ENCODE data around the gene ADAM15.

The ADAM15 gene

GRCh38 chr1:155026154-155026553 lies 25.0 kb upstream of the ADAM15 start:
- Histone ChIP-seq H3F3A (ENCODE audit: insufficient read depth) (no peaks in the 10 kb centered on the region), H2AFZ (ENCODE audit: low read depth, low read length, severe bottlenecking) (no peak overlapping the region), H3K4me3 (ENCODE audit: insufficient read depth, low read length, poor library complexity, severe bottlenecking) (no peak overlapping the region), H3K9ac (ENCODE audit: low read length) (no peak overlapping the region), H4K20me1 (ENCODE audit: low read depth, low read length) (no peaks in the 10 kb centered on the region), H3K4me2 (ENCODE audit: low read depth, low read length, poor library complexity, severe bottlenecking) (no peak overlapping the region), H3K27me3 (ENCODE audit: low read length) (no peaks in the 10 kb centered on the region), H3K36me3 (ENCODE audit: low read length) (no peaks in the 10 kb centered on the region), H3K9me3 (ENCODE audit: insufficient read depth, low read length) (no peaks in the 10 kb centered on the region), H3K27ac (ENCODE audit: low read depth, low read length) (no peak overlapping the region), H3K9me2 (replicated peaks; ENCODE audit: insufficient read depth, low read length) (no peaks in the 10 kb centered on the region), H3K79me2 (ENCODE audit: insufficient read depth, low read length) (no peaks in the 10 kb centered on the region)
- no peak for TF ChIP-seq EZH2phosphoT487 (conservative IDR thresholded peaks at IDR 0.05; ENCODE audit: low read length)
- TF ChIP-seq, protein P1, sequence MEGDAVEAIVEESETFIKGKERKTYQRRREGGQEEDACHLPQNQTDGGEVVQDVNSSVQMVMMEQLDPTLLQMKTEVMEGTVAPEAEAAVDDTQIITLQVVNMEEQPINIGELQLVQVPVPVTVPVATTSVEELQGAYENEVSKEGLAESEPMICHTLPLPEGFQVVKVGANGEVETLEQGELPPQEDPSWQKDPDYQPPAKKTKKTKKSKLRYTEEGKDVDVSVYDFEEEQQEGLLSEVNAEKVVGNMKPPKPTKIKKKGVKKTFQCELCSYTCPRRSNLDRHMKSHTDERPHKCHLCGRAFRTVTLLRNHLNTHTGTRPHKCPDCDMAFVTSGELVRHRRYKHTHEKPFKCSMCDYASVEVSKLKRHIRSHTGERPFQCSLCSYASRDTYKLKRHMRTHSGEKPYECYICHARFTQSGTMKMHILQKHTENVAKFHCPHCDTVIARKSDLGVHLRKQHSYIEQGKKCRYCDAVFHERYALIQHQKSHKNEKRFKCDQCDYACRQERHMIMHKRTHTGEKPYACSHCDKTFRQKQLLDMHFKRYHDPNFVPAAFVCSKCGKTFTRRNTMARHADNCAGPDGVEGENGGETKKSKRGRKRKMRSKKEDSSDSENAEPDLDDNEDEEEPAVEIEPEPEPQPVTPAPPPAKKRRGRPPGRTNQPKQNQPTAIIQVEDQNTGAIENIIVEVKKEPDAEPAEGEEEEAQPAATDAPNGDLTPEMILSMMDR (IDR thresholded peaks at IDR 0.05; ENCODE audit: insufficient read depth, low read length, poor library complexity, severe bottlenecking), result no peak

DNA sequence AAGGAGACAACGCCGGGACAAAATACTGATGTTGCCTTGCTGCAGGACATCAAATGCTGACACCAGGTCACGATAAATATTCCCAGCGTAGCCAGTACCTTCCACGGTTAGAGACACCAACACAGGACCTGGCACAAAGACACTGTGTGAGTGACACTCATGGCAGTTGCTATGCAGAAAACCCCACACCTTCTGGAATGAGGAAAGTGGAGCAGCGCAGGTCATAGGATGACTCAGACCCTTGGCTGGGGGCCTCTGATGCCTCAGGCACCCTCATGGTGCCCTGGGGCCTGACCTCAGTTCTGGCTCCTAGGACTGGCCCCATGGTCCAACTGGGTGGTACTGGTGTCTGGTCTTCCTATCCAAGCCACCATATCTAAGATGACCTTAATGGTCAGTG lies 24.5 kb upstream of the ADAM15 start:
- Histone ChIP-seq H3K79me2 (ENCODE audit: insufficient read depth, low read length) (no peaks in the 10 kb centered on the region), H3K9me2 (replicated peaks; ENCODE audit: insufficient read depth, low read length) (no peaks in the 10 kb centered on the region), H3K4me2 (ENCODE audit: low read depth, low read length, poor library complexity, severe bottlenecking) (no peak overlapping the region), H3K9me3 (ENCODE audit: insufficient read depth, low read length) (no peaks in the 10 kb centered on the region), H2AFZ (ENCODE audit: low read depth, low read length, severe bottlenecking) (no peak overlapping the region), H3K27ac (ENCODE audit: low read depth, low read length) (no peak overlapping the region), H3K27me3 (ENCODE audit: low read length) (no peaks in the 10 kb centered on the region), H3F3A (ENCODE audit: insufficient read depth) (no peaks in the 10 kb centered on the region), H3K9ac (ENCODE audit: low read length) (no peak overlapping the region), H3K4me3 (ENCODE audit: insufficient read depth, low read length, poor library complexity, severe bottlenecking) (no peak overlapping the region), H4K20me1 (ENCODE audit: low read depth, low read length) (no peaks in the 10 kb centered on the region), H3K36me3 (ENCODE audit: low read length) (no peaks in the 10 kb centered on the region)
- TF ChIP-seq EZH2phosphoT487 (conservative IDR thresholded peaks at IDR 0.05; ENCODE audit: low read length), result no peak
- TF ChIP-seq, protein P1 (IDR thresholded peaks at IDR 0.05; ENCODE audit: insufficient read depth, low read length, poor library complexity, severe bottlenecking), result no peak

- TF ChIP-seq EZH2phosphoT487 (conservative IDR thresholded peaks at IDR 0.05; ENCODE audit: low read length), result no peak
- TF ChIP-seq, protein P1 (IDR thresholded peaks at IDR 0.05; ENCODE audit: insufficient read depth, low read length, poor library complexity, severe bottlenecking), result no peak
- no peaks in the 10 kb centered on the region for H3K36me3 ChIP-seq (ENCODE audit: low read length)
- no peaks in the 10 kb centered on the region for H3K27me3 ChIP-seq (ENCODE audit: low read length)
- H2AFZ ChIP-seq (ENCODE audit: low read depth, low read length, severe bottlenecking), result no peak overlapping the region
- H3K79me2 ChIP-seq (ENCODE audit: insufficient read depth, low read length), result no peaks in the 10 kb centered on the region
- no peaks in the 10 kb centered on the region for H3K9me3 ChIP-seq (ENCODE audit: insufficient read depth, low read length)
- H3K27ac ChIP-seq (ENCODE audit: low read depth, low read length), result no peak overlapping the region
- H4K20me1 ChIP-seq (ENCODE audit: low read depth, low read length), result no peaks in the 10 kb centered on the region
- no peaks in the 10 kb centered on the region for H3K9me2 ChIP-seq (replicated peaks; ENCODE audit: insufficient read depth, low read length)
- H3K4me2 ChIP-seq (ENCODE audit: low read depth, low read length, poor library complexity, severe bottlenecking), result no peak overlapping the region
- H3K9ac ChIP-seq (ENCODE audit: low read length), result no peak overlapping the region
- no peak overlapping the region for H3K4me3 ChIP-seq (ENCODE audit: insufficient read depth, low read length, poor library complexity, severe bottlenecking)
- no peaks in the 10 kb centered on the region for H3F3A ChIP-seq (ENCODE audit: insufficient read depth)
Measured at GRCh38 chr1:155029513-155030242, 21.4 kb upstream of the ADAM15 start.
